Pulmonary artery endothelial cell (primary cell): Measurements from ENCODE around the gene JPT1. TPM values are rescaled to one million over a fixed set of nuclear protein-coding genes. Genes with fewer than 3 reads are reported as not detected.
A peak's percentile ranks its signal among the peaks of the same experiment; 100 is the strongest.
"Not testable (repeated sequence)": the region's sequence is repeated elsewhere in the genome, so short reads cannot be mapped to it uniquely, and the experiment has no call there.

ENCODE experiments used
- DNase-seq: peaks from one replicate; pipeline ENCODE4 v3.0.0-alpha.2; 2011; ENCODE audit warnings: low read depth, low spot score
- total RNA-seq: library from RNA; depleted of rRNA; stranded (reverse); fragments of >200 nt; gene quantifications from 2 replicates; pipeline ENCODE4 v1.2.3, GENCODE V29; 2014

JPT1 gene
- total RNA-seq, 1 donor from 2014 or later: 207 TPM

DNA sequence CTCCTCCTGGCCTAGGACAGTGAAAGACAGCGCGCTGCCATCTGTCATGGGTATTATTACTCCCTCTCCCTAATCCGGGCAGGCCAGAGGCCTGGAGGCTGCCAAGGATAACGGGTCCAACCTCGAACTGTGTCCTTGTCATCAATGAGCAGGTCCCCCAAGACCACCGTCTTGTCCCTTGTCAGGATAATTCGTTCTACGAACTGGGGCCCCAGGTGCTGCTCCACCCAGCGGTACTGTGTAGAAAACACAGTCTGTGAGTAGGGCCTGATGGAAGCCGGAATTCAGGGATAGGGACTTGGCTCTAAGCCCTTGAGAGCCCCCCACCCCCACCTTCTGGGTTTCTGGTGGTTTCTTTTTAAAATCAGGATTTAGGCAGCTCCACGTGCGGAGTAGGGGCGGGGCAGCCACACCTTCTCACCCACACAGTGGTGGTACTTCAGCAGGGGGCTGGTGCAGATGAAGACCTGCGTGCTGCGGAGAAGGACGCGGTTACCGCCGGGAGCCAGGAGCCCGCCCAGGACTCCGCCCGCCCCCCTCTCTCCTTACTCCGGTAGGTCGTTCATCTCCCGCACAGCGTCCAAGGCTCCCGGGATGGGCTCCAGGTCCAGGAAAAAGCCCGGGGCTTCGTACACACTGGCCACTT, 23.6 kb downstream of the JPT1 start:
- no peak for DNase-seq

DNA sequence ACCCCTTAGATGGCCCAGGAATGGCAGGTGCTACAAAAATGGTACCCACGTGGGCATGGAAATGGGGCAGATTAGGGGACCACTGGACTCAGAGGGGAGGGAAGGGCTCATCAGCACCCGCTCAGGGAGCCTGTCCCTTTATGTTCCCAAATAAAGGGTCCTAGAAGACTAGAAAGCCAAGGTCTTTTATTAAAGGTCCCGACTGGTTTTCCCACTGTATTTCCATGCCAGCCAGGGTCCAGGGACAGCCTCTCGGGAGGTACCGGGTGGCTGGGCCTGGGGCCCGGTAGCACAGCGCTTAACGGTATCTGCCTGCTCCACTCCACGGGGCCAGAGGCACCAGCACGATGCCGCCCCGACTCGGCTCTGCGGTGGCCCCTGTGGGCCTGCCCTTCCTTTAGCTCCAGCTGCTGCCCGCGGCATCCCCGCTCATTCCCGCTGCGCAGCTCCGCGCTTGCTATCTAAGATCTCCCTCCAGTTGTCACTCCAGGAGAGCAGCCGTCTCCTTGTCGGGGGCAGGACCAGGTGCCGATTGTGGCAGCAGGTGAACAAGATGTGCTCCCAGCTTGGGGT, 24.2 kb downstream of the JPT1 start:
- no peak for DNase-seq

DNA sequence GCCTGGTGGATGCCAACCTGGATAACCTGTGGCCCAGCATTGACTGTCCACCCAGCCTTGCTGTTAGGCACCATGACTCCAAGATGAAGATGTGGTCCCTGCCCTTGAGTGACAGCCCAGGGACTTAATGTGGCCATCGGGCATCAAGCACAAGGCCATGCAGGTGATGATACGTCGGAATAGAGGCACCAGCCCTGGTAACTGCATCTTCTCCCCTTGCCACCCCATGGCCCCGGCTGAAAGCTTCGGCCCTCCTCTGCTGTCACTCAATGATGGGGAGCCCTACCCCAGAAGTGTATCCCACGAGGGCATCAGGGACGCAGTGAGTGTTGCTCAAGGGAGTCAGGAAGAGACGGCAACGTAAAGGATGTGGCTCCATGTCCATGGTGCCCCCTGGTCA, 24.7 kb downstream of the JPT1 start:
- DNase-seq: no peak

DNA sequence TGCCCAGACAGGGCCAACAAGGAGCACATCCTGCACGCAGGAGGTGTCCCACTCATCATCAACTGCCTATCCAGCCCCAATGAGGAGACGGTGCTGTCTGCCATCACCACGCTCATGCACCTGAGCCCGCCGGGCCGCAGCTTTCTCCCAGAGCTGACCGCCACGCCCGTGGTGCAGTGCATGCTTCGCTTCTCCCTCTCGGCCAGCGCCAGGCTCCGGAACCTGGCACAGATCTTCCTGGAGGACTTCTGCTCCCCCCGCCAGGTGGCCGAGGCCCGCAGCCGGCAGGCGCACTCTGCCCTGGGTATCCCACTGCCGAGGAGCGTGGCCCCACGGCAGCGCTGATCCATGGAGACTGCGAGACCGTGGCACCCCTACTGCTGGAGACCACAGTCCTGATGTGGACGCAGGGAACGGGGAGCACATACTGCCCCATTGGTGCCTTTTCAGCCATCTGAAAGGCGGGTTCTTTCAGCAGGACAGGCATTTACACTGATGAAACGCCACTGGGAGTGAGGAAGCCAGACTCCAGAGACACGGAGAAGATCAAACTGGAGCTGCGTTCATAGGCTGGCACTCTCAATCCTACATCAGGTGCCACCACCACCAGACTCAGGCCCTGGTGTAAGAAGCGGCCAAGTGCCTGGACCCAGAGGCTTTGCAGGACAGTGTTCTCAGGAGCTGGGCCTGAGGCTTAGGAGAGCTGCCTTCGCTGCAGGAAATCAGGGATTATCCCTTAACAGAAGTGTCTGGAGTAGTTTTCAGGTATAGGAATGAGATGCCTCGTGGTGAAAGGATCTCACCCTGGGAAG, 25.4 kb downstream of the JPT1 start:
- no peak for DNase-seq

DNA sequence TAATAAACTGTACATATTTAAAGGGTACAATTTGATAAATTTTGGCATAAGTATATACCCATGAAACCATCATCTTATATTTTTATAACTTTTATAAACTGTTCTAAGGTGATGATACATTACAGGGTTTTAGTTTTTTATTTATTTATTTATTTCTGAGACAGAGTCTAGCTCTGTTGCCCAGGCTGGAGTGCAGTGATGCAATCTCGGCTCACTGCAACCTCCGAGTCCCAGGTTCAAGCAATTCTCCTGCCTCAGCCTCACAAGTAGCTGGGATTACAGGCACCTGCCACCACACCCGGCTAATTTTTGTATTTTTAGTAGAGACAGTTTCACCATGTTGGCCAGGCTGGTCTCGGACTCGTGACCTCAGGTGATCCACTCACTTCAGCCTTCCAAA, 26.4 kb downstream of the JPT1 start:
- not testable (repeated sequence) for DNase-seq

DNA sequence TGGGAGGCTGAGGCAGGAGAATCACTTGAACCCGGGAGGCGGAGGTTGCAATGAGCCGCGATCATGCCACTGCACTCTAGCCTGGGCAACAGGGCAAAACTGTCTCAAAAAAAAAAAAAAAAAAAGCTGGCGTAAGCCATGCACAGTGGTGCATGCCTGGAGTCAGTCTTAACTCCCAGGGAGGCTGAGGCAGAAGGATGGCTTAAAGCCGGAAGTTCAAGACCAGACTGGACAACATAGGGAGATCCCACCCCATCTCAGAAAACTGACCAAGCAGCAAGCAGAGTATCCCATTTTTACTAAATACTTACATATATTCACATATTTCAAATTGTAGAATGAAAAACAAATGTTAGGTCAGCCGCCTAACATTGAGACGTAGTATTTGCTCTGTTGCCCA, 27.4 kb downstream of the JPT1 start:
- no peak for DNase-seq

DNA sequence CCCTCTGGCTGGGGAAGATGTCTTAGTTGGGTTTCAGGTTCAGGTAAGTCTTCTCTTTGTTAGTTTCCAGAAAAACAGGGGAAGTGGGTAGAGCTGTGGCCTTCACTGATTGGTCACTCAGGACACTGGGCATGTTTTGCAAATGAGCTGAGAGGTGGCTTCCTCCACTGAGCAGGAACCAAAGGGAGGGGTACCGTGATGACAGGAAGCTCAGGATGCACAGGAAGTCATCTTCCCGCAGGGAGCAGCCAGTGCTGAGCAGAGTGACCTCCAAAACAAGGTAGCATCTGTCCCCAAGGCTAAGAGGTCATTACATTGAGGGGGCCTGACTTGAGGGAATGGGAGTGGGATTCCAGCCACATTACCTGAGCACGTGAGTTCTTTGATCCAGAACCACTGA, 28.3 kb downstream of the JPT1 start:
- DNase-seq: no peak

DNA sequence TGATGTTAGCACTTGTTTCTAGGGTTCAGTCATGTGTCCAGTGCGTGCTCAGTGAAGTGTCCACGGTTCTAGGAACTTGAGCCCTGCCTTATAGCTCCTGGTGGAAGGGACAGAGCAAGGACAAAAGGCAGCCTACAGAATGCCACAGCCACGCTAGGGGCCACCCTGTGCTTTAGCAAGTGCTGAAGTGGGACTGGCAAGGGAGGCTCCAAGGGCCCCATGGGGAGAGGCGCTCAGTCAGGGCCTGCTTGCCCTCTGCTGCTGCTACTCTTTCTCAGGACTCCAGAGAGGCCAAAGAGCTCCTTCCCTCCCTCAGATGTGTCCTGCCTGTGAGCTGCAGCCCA, 29.5 kb downstream of the JPT1 start:
- no peak for DNase-seq

DNA sequence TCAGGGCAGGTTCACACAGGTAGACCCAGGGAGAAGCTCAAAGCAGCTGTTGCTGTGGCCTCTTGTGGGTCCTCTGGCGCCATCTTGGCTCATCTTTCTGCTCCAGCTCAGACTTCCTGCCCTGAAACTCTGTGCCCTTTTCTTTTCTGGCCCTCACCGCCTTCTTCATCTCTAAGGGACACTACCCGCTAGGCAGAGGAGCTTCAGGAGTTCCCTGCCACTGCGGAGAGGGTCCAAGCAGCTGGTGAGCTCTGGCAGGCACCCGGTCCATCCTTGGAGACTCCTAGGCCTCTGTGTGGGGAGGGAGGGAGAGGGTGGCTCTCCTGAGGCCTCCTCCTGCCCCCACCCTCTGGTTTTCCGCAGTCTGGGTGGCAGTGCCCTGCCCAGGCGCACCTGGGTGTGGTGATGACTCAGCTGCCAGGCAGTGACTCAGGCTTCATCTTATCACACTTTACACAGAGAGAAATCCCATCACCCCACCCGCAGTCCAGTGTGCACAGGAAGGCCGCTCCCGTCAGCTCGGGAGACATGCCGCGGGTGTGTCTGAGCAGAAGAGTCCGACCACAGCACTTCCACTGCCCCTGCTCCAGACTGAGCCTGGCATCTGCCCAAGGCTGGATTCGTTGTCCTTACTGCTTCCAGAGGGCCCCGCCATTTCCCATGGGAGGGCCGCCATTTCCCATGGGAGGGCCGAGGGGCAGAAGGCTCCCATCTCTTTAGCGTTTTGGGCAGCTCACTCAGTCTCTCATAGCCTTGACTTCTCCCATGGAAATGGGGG, 30.1 kb downstream of the JPT1 start:
- peak; percentile 55 for DNase-seq

DNA sequence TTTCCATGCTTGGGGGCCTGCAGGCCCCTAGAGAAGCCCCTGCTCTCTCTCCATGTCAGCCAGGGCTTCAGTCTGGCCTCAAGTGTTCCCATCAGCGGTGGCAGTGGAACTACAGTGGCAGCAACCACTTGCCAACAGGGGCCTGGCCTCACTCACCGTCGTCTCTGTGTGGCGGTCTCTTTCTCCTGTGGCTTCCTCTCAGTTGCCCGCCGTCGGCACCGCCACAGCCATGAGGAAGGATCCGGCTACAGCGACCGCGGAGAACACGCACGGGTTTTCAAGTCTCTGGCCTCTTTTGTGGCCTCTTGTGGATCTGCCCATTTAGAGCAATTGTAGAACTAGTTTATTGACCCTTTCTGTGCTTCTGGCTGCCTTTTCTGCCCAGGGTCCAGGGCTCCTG, 36.0 kb downstream of the JPT1 start:
- no peak for DNase-seq

DNA sequence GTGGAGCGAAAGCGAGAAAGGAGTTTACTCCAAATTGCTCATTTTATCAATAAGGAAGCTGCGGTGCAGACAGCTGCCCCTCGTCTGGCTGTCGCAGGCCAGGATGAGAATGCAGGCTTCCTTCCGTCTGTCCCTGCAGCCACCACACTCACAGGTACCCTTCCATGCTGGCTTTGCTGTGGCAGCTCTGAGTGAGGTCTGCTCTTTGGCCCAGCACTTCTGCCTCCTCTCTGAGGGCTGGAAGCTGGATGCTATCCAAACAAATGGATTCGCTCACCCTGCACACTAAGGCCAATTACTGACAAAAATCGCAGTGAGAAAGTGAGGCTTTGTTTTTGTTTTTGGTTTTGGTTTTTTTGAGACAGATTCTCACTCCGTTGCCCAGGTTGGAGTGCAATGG, 37.6 kb downstream of the JPT1 start:
- DNase-seq: no peak

DNA sequence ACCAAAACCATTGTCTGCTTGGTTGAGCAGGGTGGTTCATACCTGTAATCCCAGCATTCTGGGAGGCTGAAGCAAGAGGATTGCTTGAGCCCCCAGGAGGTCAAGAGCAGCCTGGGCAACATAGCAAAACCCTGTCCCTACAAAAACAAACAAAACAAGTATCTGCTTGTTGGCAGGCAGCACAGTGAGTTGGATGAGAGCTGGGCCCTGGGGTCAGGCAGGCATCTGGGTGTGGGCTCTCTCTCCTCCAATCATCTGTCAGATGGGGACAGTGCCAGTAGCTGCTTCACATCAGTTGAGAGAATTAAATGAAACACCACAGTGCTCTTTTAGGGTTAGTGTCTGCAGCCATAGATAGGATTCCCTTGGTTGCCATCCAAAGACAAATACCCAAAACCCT, 38.8 kb downstream of the JPT1 start:
- DNase-seq: no peak

DNA sequence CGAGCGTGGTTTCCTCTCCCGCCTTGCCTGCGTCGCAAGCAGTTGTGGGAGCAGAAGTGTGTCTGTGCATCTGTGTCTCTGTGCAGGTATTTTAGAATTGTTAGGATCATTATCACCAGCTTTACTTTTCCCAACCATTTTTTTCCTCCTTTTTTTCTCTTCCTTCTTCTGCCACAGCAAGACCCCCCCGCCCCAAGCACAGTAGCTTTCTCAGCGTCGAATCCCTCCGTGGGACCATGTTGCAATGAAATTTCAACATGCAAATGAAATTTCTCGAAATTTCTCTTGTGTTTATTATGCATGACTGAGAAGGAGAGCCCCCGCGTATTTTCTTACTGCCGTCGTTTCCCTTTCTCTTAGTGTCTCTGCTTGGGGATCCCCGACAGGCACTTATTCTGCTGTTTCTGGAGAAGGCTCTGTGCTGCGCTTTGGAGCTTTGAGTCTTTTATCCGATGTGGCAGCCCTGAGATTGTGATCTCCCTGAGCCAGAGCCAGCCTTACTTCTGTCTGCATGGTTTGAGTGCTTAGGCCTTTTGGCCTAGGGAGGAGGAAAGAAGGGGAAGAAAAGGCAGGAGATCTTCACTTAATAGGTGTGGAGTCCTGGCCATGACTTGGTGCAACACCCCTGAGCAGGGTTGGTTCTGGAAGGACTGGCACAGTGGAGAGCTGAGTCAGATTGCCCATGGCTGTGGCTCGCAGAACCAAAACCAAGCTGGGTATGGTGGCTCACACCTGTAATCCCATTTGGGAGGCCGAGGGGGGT, 39.6 kb downstream of the JPT1 start:
- DNase-seq: no peak

DNA sequence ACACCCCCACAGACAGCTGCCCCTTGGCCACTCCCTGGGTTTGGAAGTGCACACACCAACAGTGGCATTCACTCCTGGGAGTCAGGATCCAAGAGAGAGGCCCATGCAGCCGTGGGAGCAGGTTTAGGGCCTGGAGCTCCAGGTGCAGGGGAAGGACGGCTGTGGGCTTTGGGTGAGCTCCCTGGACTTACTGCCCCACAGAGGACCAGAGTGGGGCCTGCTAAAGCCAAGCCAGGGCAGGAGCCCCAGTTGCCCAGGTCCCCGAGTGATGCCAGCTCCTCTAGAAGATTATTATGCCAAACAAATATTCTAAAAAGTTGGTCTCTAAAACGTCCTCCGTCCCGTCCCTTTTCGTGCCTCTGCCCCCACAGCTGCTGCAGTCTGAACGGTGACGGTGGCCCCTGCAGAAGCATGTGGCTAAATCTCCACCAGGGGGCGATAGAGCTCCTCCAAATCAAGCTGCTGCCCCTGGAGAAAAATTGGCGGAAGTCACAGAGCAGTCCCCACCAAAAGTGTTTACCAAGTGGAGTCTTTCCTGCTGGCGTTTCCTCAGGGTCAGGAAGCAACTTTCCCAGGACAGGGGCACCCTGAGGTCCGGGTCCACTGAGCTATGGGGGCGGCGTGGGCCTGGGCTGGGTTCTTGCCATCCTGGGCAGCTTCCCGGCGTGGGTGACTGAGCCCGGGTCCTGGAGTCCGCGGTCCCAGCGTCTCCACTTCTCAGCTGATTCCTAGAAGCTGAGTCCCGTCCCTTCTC, 40.3 kb downstream of the JPT1 start:
- peak; percentile 67 for DNase-seq

DNA sequence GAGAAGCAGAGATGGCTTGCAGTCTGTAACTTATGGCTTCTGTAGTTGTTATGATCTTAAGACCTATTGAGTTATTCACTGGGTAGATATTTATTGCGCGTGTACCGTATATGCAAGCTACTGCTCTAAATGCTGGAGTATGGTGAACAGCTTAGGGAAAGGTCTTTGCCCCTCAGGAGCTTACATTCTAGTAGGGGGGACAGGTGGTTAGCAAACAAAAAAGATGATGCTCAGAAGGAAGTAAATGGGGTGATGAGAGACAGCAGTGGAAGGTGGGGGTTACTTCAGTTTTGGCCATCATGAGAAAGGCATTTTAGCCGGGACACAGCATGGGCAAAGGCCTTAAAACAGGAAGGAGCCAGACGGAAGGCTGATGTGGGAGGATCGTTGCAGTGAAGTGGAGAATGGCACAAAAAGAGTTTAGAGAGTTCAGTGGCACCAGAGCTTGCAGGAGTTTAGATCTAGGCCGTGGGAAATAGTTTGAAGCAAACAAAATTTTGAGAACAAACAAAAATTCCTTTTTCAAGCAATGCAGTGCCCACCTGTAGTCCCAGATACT, 42.5 kb downstream of the JPT1 start:
- DNase-seq: no peak

DNA sequence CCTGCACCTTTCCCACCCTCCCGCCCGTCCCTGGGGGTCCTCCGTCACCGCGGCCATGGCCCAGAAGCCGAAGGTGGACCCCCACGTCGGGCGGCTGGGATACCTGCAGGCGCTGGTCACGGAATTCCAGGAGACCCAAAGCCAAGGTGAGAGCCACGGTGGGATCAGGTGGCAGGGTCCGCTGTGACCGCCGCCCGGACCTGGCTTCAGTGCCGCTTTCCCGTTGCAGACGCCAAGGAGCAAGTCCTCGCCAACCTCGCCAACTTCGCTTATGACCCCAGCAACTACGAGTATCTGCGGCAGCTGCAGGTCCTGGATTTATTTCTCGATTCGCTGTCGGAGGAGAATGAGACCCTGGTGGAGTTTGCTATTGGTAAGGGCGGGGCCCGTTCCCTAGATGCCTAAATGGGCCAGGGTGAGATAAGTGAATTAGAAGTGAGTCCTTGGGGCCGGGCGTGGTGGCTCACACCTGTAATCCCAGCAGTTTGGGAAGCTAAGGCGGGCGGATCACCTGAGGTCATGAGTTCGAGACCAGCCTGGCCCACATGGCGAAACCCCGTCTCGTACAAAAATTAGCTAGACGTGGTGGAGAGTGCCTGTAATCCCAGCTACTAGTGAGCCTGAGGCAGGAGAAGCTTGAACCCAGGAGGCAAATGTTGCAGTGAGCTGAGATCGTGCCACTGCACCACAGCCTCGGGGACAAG, 43.9 kb downstream of the JPT1 start:
- no peak for DNase-seq

DNA sequence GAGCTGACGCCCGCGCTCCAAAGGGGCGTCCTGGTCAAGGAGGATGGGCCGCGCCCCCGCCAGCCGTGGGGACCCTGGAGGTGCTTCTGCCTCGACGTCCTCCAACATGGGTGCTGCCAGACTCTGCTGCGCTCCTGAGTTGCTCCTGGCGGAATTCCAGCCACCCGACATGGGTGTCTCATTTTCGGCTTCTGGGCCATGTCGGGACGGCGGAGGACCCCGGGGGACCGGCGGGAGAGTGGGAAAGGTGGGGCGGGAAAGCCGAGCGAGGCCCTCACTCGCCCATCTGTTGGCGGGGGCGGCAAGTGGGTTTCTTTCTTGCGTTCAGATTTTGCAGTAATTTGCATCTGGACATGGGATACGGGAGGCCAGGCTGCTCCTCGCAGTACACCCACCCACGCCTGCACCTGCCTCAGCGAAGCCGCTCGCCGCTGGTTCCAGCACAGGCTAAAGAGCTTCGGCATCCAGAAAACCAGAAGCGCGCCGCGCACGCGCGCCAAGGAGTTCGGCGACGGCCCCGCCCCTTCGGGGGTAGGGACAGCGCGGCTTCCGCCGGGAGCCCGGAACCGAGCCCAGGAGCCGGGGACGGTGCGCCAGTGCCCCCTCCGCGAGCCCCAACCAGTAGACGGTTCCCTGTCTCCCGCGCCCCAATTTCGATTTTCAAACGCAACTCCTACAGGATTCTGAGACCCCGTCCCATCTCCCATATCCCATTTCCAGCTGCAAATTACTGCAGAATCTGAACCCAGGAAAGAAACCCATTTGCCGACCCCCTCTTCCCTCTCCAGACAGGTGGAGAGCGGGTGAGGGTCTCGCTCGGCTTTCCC, 44.7 kb downstream of the JPT1 start, which contains the start of gene ARMC7:
TSS of gene ARMC7 (plus strand) at position 563 of the 827 bp plus-strand sequence. CDS start 320 bp downstream, outside the sequence.
- no peak for DNase-seq

DNA sequence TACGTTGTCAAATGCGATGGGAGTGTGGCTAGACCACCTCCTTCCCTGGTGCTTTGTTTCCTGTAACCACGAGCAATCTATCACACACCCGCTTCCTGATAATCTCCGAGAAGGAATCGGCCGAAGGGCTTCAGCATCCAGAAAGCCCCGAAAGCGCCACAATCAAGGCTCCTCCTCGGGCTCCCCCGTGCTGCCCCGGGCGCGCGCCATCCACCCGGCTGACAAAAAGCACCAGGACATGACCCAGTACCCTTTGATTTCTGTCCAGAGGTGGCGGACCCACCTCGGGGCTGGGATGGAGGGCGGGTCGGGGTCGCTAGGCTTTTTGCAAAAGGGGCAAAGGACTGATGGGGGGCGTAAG, 45.3 kb downstream of the JPT1 start:
- DNase-seq: no peak

DNA sequence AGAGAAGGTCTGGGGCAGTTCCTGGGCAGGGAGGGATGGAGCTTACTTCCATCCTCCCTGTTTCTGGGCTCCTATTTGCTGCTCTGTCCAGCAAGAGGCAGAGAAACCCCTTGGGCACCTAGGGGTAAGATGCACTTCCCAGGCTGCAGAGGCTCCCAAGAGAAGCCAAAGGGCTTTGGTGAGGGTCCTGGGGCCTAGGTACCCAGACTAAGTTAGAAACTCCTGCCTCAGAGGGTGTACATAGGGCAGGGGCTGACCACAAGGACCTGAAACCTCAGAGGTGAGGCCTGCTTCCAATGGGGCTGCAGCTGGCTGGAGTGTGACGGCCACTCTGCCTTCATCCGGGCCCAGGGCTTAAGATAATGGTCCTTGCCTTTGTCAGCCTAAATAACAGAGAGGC, 46.1 kb downstream of the JPT1 start:
- DNase-seq: no peak
